Stomach (tissue), 4 donors: ENCODE results near the gene PYDC2.

ENCODE experiments used
- CTCF ChIP-seq, 7 experiments: fragments of 450-650 bp in 4 of 7; fragments of 200-600 bp in 3 of 7; sonication (generic) in 3 of 7; IDR thresholded peaks; one replicate each; pipeline ENCODE4 v1.5.1; 2016 to 2019; ENCODE audit warnings: antibody characterized with exemption in 7 of 7, control low read depth in 2 of 7, mild to moderate bottlenecking in 1 of 7
- EP300 ChIP-seq: sonication (generic); formaldehyde crosslinking; IDR thresholded peaks from one replicate; pipeline ENCODE4 v1.6.1; 2017; ENCODE audit warnings: antibody characterized with exemption
- POLR2A ChIP-seq, 4 donors: fragments of 450-650 bp; IDR thresholded peaks; one replicate each; pipeline ENCODE4 v1.6.1; 2016; ENCODE audit warnings: antibody characterized with exemption in 4 of 4, control low read depth in 2 of 4, mild to moderate bottlenecking in 1 of 4, moderate library complexity in 1 of 4
- POLR2AphosphoS5 ChIP-seq, 3 donors: sonication (generic); formaldehyde crosslinking; IDR thresholded peaks; one replicate each; pipeline ENCODE4 v1.6.1; 2016; ENCODE audit warnings: antibody characterized with exemption in 3 of 3

- TF ChIP-seq CTCF (IDR thresholded peaks at IDR 0.05) (no peak), POLR2AphosphoS5 (IDR thresholded peaks at IDR 0.05) (no peak), EP300 (no peak), POLR2A (IDR thresholded peaks at IDR 0.05) (no peak)
Measured at GRCh38 chr3:191414732-191415131, 46.2 kb upstream of the PYDC2 start.
